GM12874 (cell line): ENCODE measurements around the gene AMACR.

Experiments used
- TF ChIP-seq, protein P1 (sequence below): IDR thresholded peaks from 2 replicates; pipeline ENCODE4 v1.5.1; 2011; ENCODE audit warnings: low read depth, mild to moderate bottlenecking, control low read depth, low read length, moderate library complexity; ENCODE audit not compliant: insufficient read depth

The AMACR gene

DNA sequence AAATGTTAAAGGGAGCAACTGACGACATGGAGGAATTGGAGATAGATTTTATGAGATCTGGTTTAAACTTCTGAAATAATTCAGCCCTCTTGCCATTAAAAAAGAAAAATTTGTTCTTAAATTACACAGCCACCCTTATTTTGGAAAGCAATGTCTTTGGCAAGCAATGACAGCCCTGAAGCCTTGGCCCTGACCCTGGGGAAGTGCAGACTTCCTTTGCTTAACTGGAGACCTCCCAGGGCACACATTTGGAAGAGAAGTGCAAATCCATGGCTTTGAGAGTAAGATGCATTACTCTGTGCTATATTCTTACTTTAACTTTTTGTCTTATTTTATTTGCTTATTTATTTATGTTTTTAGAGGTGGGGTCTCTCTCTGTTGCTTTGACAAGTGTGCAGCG, 49.7 kb downstream of the AMACR start:
- TF ChIP-seq, protein P1, sequence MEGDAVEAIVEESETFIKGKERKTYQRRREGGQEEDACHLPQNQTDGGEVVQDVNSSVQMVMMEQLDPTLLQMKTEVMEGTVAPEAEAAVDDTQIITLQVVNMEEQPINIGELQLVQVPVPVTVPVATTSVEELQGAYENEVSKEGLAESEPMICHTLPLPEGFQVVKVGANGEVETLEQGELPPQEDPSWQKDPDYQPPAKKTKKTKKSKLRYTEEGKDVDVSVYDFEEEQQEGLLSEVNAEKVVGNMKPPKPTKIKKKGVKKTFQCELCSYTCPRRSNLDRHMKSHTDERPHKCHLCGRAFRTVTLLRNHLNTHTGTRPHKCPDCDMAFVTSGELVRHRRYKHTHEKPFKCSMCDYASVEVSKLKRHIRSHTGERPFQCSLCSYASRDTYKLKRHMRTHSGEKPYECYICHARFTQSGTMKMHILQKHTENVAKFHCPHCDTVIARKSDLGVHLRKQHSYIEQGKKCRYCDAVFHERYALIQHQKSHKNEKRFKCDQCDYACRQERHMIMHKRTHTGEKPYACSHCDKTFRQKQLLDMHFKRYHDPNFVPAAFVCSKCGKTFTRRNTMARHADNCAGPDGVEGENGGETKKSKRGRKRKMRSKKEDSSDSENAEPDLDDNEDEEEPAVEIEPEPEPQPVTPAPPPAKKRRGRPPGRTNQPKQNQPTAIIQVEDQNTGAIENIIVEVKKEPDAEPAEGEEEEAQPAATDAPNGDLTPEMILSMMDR = no peak

DNA sequence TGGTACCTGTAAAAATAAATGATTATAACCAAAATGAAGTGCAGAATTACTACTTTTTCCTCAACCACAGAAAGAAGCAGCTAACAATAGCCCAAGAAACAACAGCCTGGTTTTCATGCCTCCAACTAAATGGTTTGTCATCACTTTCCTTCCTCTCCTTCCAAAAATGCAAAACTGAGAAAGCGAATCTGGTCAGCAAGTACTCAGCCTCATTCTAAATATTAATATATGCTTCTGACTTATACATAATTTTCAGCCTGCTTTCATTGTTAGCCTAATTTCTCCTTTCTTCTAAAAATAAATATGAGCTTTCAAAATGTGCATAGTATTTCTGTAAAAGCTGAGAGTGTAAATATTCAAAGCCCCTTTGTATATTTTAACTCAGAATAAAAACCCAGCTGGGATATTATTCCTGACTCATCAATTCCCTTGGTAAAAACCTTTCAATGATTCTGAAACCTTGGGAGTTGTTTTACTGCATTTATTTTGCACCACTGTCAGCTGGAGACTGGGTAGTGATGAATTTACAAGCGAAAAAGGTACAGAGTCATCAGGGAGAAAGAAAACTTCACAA, 50.2 kb downstream of the AMACR start:
- TF ChIP-seq, protein P1 = no peak

DNA sequence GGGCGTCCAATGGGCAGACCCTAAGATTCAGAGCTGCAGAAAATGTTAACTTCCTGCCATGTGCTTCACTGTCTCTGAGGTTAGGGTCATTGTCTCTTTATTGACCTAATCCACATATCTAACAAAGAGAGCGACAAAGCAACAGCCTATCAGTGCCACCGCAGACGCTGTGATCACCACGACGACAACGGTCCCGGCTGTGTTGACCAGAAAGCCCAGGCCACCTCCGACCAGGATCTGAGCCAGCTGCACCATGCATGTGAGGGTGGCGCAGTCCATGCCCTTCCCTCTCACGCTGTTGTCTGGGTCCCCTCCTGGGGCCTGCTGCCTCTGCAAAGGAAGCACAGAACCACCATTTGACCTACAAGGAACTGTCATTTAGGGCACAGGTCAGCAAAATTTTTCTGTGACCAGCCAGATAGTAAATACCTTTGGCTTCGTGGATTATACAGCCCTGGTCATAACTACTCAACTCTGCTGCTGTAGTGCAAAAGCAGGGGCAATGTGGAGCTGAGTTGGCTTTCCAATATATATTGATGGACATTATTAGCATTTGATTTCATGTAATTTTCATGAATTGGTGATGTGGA, 63.2 kb downstream of the AMACR start:
- TF ChIP-seq, protein P1 = no peak

DNA sequence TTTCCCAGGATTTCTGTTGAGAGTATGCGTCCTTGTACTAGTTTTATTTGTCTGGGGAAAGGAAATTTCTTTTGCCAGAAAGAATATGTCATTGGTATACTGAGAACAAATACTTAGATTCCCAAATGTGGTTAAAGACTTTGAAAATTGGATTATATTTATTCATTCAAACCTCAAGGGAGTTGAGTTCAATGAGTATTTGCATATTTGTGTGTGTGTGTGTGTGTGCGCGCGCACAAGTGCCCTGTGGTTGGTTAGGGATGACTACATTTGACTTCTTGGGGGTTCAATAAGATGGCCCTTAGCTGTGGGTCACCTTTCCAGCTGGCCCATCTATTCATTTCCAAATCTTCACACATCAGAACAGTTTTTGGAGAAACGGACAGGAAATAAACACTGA, 66.8 kb downstream of the AMACR start:
- TF ChIP-seq, protein P1 = no peak

DNA sequence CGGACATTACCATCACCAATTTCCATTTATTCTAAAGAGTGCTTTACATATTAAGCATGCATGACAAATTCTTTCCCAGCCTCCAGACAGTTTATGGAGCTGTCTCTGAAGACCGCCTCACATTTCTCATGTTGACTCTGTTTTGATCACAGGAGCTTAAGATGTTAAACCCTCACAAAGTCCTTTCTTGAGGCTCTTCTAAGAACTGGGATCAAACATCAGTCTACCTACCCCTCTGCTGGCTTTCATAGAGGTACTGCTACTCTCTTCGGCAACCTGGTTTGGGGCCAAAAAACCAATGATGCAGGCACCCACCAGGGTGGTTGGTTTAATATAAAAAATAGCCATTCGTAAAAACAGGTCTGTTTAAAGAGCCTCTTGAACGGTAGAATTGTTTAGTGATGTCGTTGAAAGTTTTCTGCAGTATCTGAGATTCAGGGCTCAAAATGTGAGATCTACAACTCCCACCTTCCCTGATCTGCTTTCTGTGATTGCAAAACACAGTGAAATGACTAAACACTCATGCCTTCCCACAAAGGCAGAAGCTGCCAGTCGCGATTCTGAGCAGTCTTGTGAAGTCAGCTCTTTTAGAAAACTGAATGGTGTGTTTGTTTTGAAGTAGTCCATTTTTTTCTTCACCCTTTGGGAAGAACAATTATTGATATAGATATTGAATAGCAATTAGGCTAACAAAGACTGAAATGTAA, 68.1 kb downstream of the AMACR start:
- TF ChIP-seq, protein P1 = no peak

DNA sequence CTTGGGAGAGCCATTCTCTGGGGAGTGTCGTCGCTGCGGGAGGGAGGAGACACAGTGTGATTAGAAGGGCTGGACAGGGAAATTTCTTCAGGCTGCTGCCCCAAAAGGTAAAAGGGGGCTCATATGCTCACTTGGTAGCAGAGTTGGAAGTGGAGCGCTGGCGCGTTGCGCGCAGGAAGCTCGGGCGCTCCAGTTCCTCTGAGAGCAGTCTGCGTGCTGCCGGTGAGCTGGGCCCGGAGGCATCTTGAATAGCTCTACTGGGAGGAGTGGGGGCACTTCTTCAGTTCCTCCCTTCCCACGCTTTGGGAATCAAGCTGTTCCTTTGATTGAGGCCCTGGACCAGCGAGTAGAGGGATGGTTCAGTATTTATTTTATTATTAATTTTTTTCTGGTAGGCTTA, 69.0 kb downstream of the AMACR start:
- TF ChIP-seq, protein P1 = no peak

DNA sequence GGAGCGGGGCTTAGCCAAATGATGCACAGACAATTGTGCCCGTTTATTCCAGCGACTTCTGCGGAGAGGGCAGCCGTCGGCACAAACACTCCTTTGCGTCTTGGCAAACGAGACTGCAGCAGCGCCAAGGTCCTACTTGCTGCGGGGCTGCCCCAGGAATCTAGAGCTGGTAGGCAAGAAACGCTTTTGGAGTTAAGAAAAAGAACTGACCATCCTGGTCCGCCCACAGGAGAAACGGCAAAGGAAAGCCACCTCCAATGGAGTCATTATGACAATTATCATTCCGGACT, 69.4 kb downstream of the AMACR start:
- TF ChIP-seq, protein P1 = no peak
